H54 (cell line): ENCODE results near the gene NUP43.
"Not testable (repeated sequence)": the region's sequence is repeated elsewhere in the genome, so short reads cannot be mapped to it uniquely, and the experiment has no call there.

Experiments
- DNase-seq: peaks from one replicate; pipeline ENCODE4 v3.0.0; 2011; ENCODE audit warnings: low spot score, mixed read lengths; ENCODE audit not compliant: insufficient read length
- FAIRE-seq: peaks from 3 replicates; lab custom pipeline; 2011; peaks lifted over from hg19 to GRCh38; lab: Jason Lieb, UNC
- POLR2A ChIP-seq: IDR thresholded peaks from 2 replicates; pipeline ENCODE4 v1.6.1; 2011; ENCODE audit warnings: low read depth, mild to moderate bottlenecking, low read length

The NUP43 gene

GRCh38 chr6:149699150-149699549 is 47.2 kb downstream of the NUP43 start:
- FAIRE-seq: no peak
- TF ChIP-seq POLR2A: no peak
- DNase-seq: no peak

- DNase-seq (no peak), FAIRE-seq (no peak)
- TF ChIP-seq POLR2A: no peak
These were observed 48.2 kb downstream of the NUP43 start for GRCh38 chr6:149698175-149698574.

GRCh38 chr6:149696901-149697300 is 49.4 kb downstream of the NUP43 start:
- DNase-seq: no peak
- no peak for FAIRE-seq
- no peak for TF ChIP-seq POLR2A

GRCh38 chr6:149694921-149695320 is 51.4 kb downstream of the NUP43 start:
- DNase-seq (no peak), FAIRE-seq (no peak)
- no peak for TF ChIP-seq POLR2A

- no peak for DNase-seq
- TF ChIP-seq POLR2A: no peak
- FAIRE-seq: no peak
These were observed 55.1 kb downstream of the NUP43 start for GRCh38 chr6:149691201-149691600.

- no peak for TF ChIP-seq POLR2A
- no peak for FAIRE-seq
- DNase-seq: no peak
These were observed 60.1 kb downstream of the NUP43 start for GRCh38 chr6:149686230-149686629.

- no peak for TF ChIP-seq POLR2A
- DNase-seq (no peak), FAIRE-seq (no peak)
These were observed 63.0 kb downstream of the NUP43 start for GRCh38 chr6:149683256-149683859.

- FAIRE-seq, DNase-seq: not testable (repeated sequence)
These were observed 64.5 kb downstream of the NUP43 start for GRCh38 chr6:149681845-149682244.

- FAIRE-seq: no peak
- DNase-seq: no peak
- TF ChIP-seq POLR2A: no peak
These were observed 65.1 kb downstream of the NUP43 start for GRCh38 chr6:149681209-149681608.

- DNase-seq (no peak), FAIRE-seq (no peak)
- TF ChIP-seq POLR2A: no peak
These were observed 65.8 kb downstream of the NUP43 start for GRCh38 chr6:149680503-149680902.
